A673 (cell line): ENCODE data around the gene USP34. TPM values are rescaled to one million over a fixed set of nuclear protein-coding genes. Genes with fewer than 3 reads are reported as not detected.
"Not testable (repeated sequence)": the region's sequence is repeated elsewhere in the genome, so short reads cannot be mapped to it uniquely, and the experiment has no call there.

Experiments
- BruUV-seq: library from RNA; stranded (reverse); fragments of 400-500 nt; replicated peaks from 2 replicates; lab custom pipeline; 2021; lab: Mats Ljungman, UMichigan
- CTCF ChIA-PET: fragments of 300-600 bp; sonication (Branson Sonifier 250); formaldehyde crosslinking; loops from one replicate; lab custom pipeline; 2022; ENCODE audit warnings: antibody characterized with exemption; lab: Charles Lee
- POLR2A ChIA-PET: fragments of 300-600 bp; sonication (Branson Sonifier 250); formaldehyde crosslinking; loops from one replicate; lab custom pipeline; 2022; ENCODE audit warnings: antibody characterized with exemption; ENCODE audit not compliant: low non-redundant PET; lab: Charles Lee
- DNase-seq: peaks from one replicate; pipeline ENCODE4 v3.0.0-alpha.2; 2015; ENCODE audit warnings: low spot score
- H3K27ac ChIP-seq: fragments of 200-600 bp; sonication (generic); 2 replicates; pipeline ENCODE4 v1.5.1; 2016; ENCODE audit warnings: mixed run types, low read depth, mild to moderate bottlenecking, mixed read lengths, antibody characterized with exemption, low read length; ENCODE audit not compliant: poor library complexity, severe bottlenecking
- H3K27me3 ChIP-seq: fragments of 200-600 bp; sonication (generic); replicated peaks from 2 replicates; pipeline ENCODE4 v1.6.1; 2017; ENCODE audit warnings: mixed run types, low read depth, mild to moderate bottlenecking, mixed read lengths, antibody characterized with exemption, low read length; ENCODE audit not compliant: insufficient read depth, poor library complexity
- H3K36me3 ChIP-seq: fragments of 200-600 bp; sonication (generic); 2 replicates; pipeline ENCODE4 v1.6.1; 2016; ENCODE audit warnings: mixed run types, mild to moderate bottlenecking, mixed read lengths, antibody characterized with exemption, low read length; ENCODE audit not compliant: insufficient read depth, poor library complexity, severe bottlenecking
- H3K4me1 ChIP-seq: fragments of 200-600 bp; sonication (generic); 2 replicates; pipeline ENCODE4 v1.6.1; 2017; ENCODE audit warnings: mixed run types, mild to moderate bottlenecking, mixed read lengths, antibody characterized with exemption, low read length; ENCODE audit not compliant: insufficient read depth, poor library complexity, severe bottlenecking
- H3K4me3 ChIP-seq: fragments of 200-600 bp; sonication (generic); 2 replicates; pipeline ENCODE4 v1.5.1; 2016; ENCODE audit warnings: low read depth, mixed run types, mild to moderate bottlenecking, mixed read lengths, low read length; ENCODE audit not compliant: poor library complexity, severe bottlenecking
- H3K9me3 ChIP-seq: fragments of 200-600 bp; sonication (generic); 2 replicates; pipeline ENCODE4 v1.6.1; 2016; ENCODE audit warnings: mixed run types, low read depth, mild to moderate bottlenecking, mixed read lengths, antibody characterized with exemption, low read length; ENCODE audit not compliant: poor library complexity, severe bottlenecking
- EZH2 ChIP-seq: fragments of 200-600 bp; sonication (generic); IDR thresholded peaks from 2 replicates; pipeline ENCODE4 v1.6.1; 2017; ENCODE audit warnings: borderline replicate concordance, low read depth, mild to moderate bottlenecking, mixed read lengths, antibody characterized with exemption, low read length; ENCODE audit not compliant: poor library complexity, severe bottlenecking
- intact Hi-C: fragments of 100-400 bp; cut with micrococcal nuclease; formaldehyde crosslinking; loops from one replicate; pipeline ENCODE4 v1.10.0; 2022; ENCODE audit not compliant: unreplicated experiment
- total RNA-seq: library from RNA; stranded (reverse); gene quantifications from 2 replicates; pipeline ENCODE4 v1.2.3, GENCODE V29; 2021
- TF ChIP-seq, protein P1 (sequence below): fragments of 300-800, 200-600 bp; sonication (generic); conservative IDR thresholded peaks from 2 replicates; pipeline ENCODE4 v1.5.1; 2017; ENCODE audit warnings: low read depth, mild to moderate bottlenecking, antibody characterized with exemption, low read length, moderate library complexity, mixed read lengths

USP34 gene
- total RNA-seq, 1 experiment from 2014 or later, result 98.5 TPM

DNA sequence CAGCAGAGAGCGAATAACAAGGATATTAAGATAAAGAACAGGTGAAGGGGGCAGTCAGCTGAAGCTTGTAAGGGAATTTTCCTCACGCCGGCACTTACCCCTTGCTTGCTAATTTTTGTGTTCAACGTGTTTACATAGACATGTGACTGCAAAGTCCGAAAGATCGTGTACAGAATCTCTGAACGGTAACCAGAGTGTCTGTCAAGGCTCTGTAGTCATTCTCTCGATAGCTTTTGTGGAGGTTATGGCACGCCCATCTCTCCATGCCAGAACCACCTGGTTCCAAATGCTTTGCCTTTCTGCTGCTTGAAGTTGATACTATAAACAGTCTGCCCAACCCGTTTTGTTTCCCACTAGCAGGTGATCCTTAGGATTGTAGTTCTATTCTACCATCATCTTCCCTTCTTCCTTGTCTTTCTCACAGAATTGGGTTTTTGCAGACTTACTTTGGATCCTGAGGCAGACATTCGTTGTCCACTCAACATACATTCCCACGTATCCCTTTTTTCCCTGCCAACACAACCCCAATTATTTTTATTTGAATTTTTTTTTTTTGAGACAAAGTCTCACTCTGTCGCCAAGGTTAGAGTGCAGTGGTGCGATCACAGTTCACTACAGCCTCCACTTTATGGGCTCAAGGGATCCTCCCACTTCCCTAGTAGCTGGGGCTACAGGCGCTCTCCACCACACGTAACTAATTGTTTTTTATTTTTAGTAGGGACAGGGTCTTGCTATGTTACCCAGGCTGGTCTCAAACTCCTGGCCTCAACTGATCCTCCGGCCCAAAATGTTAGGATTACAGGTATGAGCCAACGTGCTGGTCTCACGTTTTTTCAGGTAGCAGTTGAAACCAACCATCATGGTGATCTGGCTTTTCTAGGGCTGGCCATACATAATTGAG is 1.3 kb upstream of the USP34 start:
- peaks cover 14% of the 10 kb centered on the region for H3K36me3 ChIP-seq
- no peak for TF ChIP-seq EZH2
- TF ChIP-seq, protein P1, sequence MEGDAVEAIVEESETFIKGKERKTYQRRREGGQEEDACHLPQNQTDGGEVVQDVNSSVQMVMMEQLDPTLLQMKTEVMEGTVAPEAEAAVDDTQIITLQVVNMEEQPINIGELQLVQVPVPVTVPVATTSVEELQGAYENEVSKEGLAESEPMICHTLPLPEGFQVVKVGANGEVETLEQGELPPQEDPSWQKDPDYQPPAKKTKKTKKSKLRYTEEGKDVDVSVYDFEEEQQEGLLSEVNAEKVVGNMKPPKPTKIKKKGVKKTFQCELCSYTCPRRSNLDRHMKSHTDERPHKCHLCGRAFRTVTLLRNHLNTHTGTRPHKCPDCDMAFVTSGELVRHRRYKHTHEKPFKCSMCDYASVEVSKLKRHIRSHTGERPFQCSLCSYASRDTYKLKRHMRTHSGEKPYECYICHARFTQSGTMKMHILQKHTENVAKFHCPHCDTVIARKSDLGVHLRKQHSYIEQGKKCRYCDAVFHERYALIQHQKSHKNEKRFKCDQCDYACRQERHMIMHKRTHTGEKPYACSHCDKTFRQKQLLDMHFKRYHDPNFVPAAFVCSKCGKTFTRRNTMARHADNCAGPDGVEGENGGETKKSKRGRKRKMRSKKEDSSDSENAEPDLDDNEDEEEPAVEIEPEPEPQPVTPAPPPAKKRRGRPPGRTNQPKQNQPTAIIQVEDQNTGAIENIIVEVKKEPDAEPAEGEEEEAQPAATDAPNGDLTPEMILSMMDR, result no peak
- no peaks in the 10 kb centered on the region for H3K4me1 ChIP-seq
- peak; percentile 25 for DNase-seq
- intact Hi-C loops, result loop anchor here (2.0 kb wide), 1 partner anchor 65 kb away; no protein-coding TSS in a partner anchor
- CTCF ChIA-PET, result no interaction called here
- H3K4me3 ChIP-seq, result peak overlapping the region; percentile 100
- no peaks in the 10 kb centered on the region for H3K27me3 ChIP-seq
- POLR2A ChIA-PET, result no interaction called here
- BruUV-seq, result no TSS peak
- peak overlapping the region; percentile 99 for H3K27ac ChIP-seq
- H3K9me3 ChIP-seq, result no peaks in the 10 kb centered on the region

DNA sequence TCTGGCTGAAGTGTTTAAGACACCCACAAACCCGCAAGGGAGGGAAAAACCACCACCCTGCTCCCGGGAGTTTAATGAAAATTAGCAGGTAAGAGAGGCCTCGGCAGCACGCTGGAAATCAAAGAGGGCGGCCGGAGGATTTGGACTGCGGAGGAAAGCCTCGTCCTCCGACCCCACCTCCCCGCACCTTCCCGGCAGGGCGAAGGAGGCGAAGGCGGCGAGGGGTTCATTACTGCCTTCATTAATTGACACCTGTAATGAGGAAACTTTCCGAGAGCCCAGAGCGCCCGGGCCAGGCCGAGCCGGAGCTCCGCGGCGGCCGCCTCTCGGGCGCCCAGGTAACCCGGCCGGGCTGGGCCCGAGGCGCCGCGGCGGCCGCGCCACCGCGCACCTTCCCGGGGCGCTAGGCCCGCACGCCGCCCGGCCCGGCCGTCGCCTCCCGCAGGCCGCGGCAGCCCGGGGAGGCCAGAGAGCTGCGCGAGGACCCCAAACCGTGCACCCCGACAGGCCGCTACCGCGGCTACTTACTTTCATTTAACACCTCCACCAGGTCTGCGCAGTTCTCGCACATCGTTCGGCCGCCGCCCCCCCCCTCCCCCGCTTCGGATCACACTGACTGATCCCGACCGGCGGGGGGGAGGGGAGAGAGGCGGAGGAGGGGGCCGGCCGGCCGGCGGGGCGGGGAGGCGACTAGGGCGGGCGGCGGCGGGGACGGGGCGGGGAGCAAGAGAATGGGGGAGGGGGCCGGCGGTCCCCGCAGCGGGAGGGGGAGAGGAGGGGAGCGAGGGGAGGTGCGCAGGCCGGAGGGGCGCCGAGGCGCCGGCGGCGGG is 550 bp downstream of the USP34 start:
- Histone ChIP-seq H3K4me3 (peak overlapping the region; percentile 100), H3K27me3 (no peaks in the 10 kb centered on the region), H3K36me3 (peaks cover 10% of the 10 kb centered on the region), H3K27ac (peak overlapping the region; percentile 79), H3K4me1 (no peaks in the 10 kb centered on the region), H3K9me3 (no peaks in the 10 kb centered on the region)
- intact Hi-C loops, result loop anchor here (2.0 kb wide), 1 partner anchor 66 kb away; no protein-coding TSS in a partner anchor
- CTCF ChIA-PET, result no interaction called here
- TF ChIP-seq, protein P1, result no peak
- no peak for TF ChIP-seq EZH2
- BruUV-seq, result no TSS peak
- peak; percentile 42 for DNase-seq
- POLR2A ChIA-PET, result no interaction called here

DNA sequence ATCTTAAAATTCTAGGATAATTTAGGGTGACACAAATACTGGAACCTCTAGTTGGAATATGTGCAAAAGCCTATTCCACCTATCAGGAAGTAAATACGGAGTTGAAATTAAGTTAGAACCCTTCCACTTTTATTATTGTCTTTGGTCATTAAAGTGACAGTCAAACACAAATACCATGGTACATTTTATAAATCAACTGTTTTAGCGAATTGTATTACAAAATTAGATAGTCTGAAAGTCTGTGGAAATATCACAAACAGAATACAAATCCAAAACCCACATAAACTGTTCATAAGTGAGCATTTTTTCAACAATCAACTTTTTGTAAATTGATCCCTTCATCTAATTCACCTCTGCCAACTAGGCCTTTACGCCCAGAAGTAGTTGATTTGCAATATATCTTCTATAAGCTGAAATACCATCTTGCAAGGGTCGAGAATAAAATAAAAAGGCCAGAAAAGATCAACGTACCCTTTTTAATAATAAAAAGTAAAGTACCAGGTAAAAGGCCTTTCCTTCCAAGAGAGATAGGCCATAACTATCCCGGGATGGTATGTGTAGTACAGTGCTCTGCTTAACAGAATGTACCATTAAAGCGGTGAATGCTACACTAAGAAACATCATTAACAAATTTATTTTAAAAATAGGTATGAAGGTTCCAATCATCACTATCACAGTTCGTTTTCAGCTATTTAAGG is 1.3 kb downstream of the USP34 start:
- ChIA-PET CTCF (no interaction called here), POLR2A (no interaction called here)
- H3K27me3 ChIP-seq, result no peaks in the 10 kb centered on the region
- H3K36me3 ChIP-seq, result peaks cover 10% of the 10 kb centered on the region
- H3K27ac ChIP-seq, result peak overlapping the region; percentile 79
- intact Hi-C loops, result loop anchor here (2.0 kb wide), 1 partner anchor 67 kb away; no protein-coding TSS in a partner anchor
- no peak for DNase-seq
- no peaks in the 10 kb centered on the region for H3K4me1 ChIP-seq
- peak overlapping the region; percentile 100 for H3K4me3 ChIP-seq
- TF ChIP-seq, protein P1, result no peak
- TF ChIP-seq EZH2, result no peak
- no peaks in the 10 kb centered on the region for H3K9me3 ChIP-seq
- TSS peak; percentile 50 for BruUV-seq

DNA sequence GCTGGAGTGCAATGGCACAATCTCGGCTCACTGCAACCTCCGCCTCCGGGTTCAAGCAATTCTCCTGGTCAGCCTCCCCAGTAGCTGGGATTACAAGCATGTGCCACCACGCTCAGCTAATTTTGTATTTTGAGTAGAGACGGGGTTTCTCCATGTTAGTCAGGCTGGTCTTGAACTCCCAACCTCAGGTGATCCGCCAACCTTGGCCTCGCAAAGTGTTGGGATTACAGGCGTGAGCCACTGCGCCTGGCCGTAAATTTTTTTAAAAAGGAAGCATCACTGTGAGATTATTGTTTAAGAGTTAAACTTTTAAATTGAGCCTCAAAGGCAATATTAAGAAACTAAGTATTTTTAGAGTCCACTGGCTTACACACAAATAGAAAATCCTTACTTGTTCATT is 2.7 kb downstream of the USP34 start:
- peaks cover 10% of the 10 kb centered on the region for H3K36me3 ChIP-seq
- CTCF ChIA-PET, H3K27me3 ChIP-seq, H3K4me3 ChIP-seq, BruUV-seq, POLR2A ChIA-PET, intact Hi-C loops, DNase-seq, H3K27ac ChIP-seq, H3K4me1 ChIP-seq, H3K9me3 ChIP-seq: not testable (repeated sequence)
